B cell (primary cell): ENCODE measurements around the gene B4GALT5. TPM values are rescaled to one million over a fixed set of nuclear protein-coding genes. Genes with fewer than 3 reads are reported as not detected.
"Not testable (repeated sequence)": the region's sequence is repeated elsewhere in the genome, so short reads cannot be mapped to it uniquely, and the experiment has no call there.

Source experiments
- ATAC-seq: fragments of 200-7000 bp; cut with Tn5 transposase; one replicate; pipeline ENCODE4 v1.10.0; 2021; ENCODE audit warnings: low read depth, mild to moderate bottlenecking, moderate number of reproducible peaks, moderate library complexity
- CTCF ChIA-PET: fragments of 350-600 bp; sonication (Branson Sonifier 250); formaldehyde crosslinking; loops from one replicate; lab custom pipeline; 2021; ENCODE audit warnings: antibody characterized with exemption, inconsistent platforms; lab: Charles Lee
- POLR2A ChIA-PET: fragments of 350-600 bp; sonication (Branson Sonifier 250); formaldehyde crosslinking; loops from one replicate; lab custom pipeline; 2021; ENCODE audit warnings: antibody characterized with exemption; lab: Charles Lee
- DNase-seq: peaks from one replicate; pipeline ENCODE4 v3.0.0; 2013
- H2AFZ ChIP-seq: 2 replicates; pipeline ENCODE4 v1.6.1; 2012; ENCODE audit warnings: mild to moderate bottlenecking, low read depth, low read length; ENCODE audit not compliant: insufficient read depth, poor library complexity, severe bottlenecking
- H3K27ac ChIP-seq, 2 donors: 1 replicate in 1 of 2; 2 replicates in 1 of 2; pipeline ENCODE4 v1.5.1; 2012 to 2013; ENCODE audit warnings: low read length in 2 of 2, mild to moderate bottlenecking in 2 of 2, moderate library complexity in 1 of 2
- H3K27me3 ChIP-seq, 4 experiments: fragments of 200-600 bp in 1 of 4; sonication (generic) in 1 of 4; replicated peaks in 1 of 4; 1 replicate in 2 of 4; 2 replicates in 2 of 4; pipeline versions ENCODE4 v1.6.1 to v1.7.0; 2013 to 2016; ENCODE audit warnings: low read length in 3 of 4, mild to moderate bottlenecking in 2 of 4, mixed read lengths in 1 of 4, moderate library complexity in 1 of 4; ENCODE audit not compliant: insufficient read depth in 4 of 4, control insufficient read depth in 3 of 4; ENCODE audit errors: control extremely low read depth in 1 of 4
- H3K36me3 ChIP-seq, 2 experiments: replicated peaks in 1 of 2; 1 replicate in 1 of 2; 2 replicates in 1 of 2; pipeline versions ENCODE4 v1.6.1 to v1.7.1; 2013; ENCODE audit warnings: low read length in 1 of 2; ENCODE audit not compliant: insufficient read depth in 2 of 2, control insufficient read depth in 1 of 2; ENCODE audit errors: control extremely low read depth in 1 of 2, extremely low read depth in 1 of 2
- H3K4me1 ChIP-seq, 2 donors: fragments of 200-600 bp in 1 of 2; sonication (generic) in 1 of 2; 1 replicate in 1 of 2; 2 replicates in 1 of 2; pipeline versions ENCODE4 v1.5.1 to v1.6.1; 2013 to 2017; ENCODE audit warnings: low read length in 2 of 2; ENCODE audit not compliant: control insufficient read depth in 2 of 2, insufficient read depth in 2 of 2
- H3K4me2 ChIP-seq: replicated peaks from 2 replicates; pipeline ENCODE3; 2012; ENCODE audit warnings: mild to moderate bottlenecking, low read depth, low read length; ENCODE audit not compliant: poor library complexity, severe bottlenecking
- H3K4me3 ChIP-seq, 5 experiments: fragments of 200-600 bp in 1 of 5; sonication (generic) in 1 of 5; 1 replicate in 3 of 5; 2 replicates in 2 of 5; pipeline versions ENCODE4 v1.5.1 to v1.7.0; 2011 to 2016; ENCODE audit warnings: low read length in 4 of 5, mild to moderate bottlenecking in 4 of 5, low read depth in 2 of 5, control low read depth in 1 of 5, moderate library complexity in 1 of 5; ENCODE audit not compliant: insufficient read depth in 1 of 5; ENCODE audit errors: control extremely low read depth in 1 of 5, extremely low read depth in 1 of 5
- H3K79me2 ChIP-seq: fragments of 200-600 bp; sonication (generic); one replicate; pipeline ENCODE4 v1.6.0; 2016; ENCODE audit warnings: low read length; ENCODE audit not compliant: control insufficient read depth, insufficient read depth
- H3K9ac ChIP-seq: fragments of 200-600 bp; sonication (generic); 2 replicates; pipeline ENCODE4 v1.6.1; 2017; ENCODE audit warnings: mild to moderate bottlenecking, low read length, moderate library complexity
- H3K9me3 ChIP-seq, 3 donors: one replicate each; pipeline versions ENCODE4 v1.6.1 to v1.7.1; 2013; ENCODE audit warnings: low read length in 2 of 3; ENCODE audit not compliant: control insufficient read depth in 2 of 3, insufficient read depth in 1 of 3; ENCODE audit errors: control extremely low read depth in 1 of 3
- H4K20me1 ChIP-seq: 2 replicates; pipeline ENCODE4 v1.6.0; 2012; ENCODE audit warnings: mild to moderate bottlenecking, low read length; ENCODE audit not compliant: insufficient read depth, control insufficient read depth, poor library complexity, severe bottlenecking
- H3K27ac Mint-ChIP-seq: one replicate; pipeline ENCODE4 v1.8.0; 2021; ENCODE audit warnings: mixed read lengths
- H3K27me3 Mint-ChIP-seq: one replicate; pipeline ENCODE4 v1.8.0; 2021; ENCODE audit warnings: mixed read lengths
- H3K4me1 Mint-ChIP-seq: one replicate; pipeline ENCODE4 v1.8.0; 2021; ENCODE audit warnings: mixed read lengths
- H3K4me3 Mint-ChIP-seq: one replicate; pipeline ENCODE4 v1.8.0; 2021; ENCODE audit warnings: mixed read lengths
- H3K9me3 Mint-ChIP-seq: one replicate; pipeline ENCODE4 v1.8.0; 2022; ENCODE audit warnings: mixed read lengths; ENCODE audit not compliant: insufficient read depth
- CTCF ChIP-seq: fragments of 200-600 bp; IDR thresholded peaks from one replicate; pipeline ENCODE4 v1.8.0; 2022; ENCODE audit warnings: antibody characterized with exemption, mild to moderate bottlenecking
- EZH2 ChIP-seq: IDR thresholded peaks from 2 replicates; pipeline ENCODE4 v1.6.1; 2012; ENCODE audit warnings: borderline replicate concordance, low read depth, mild to moderate bottlenecking, moderate library complexity, low read length; ENCODE audit not compliant: insufficient read depth, poor library complexity, severe bottlenecking
- WGBS: methylation state at CpG from one replicate; pipeline ENCODE4 v1.1.5; 2013; ENCODE audit warnings: missing lambda C conversion rate; ENCODE audit not compliant: insufficient coverage; 5-methylcytosine and 5-hydroxymethylcytosine counted together
- intact Hi-C: fragments of 100-400 bp; cut with micrococcal nuclease; formaldehyde crosslinking; loops from one replicate; pipeline ENCODE4 v1.10.0; 2022
- polyA plus RNA-seq: library from polyadenylated mRNA; depleted of rRNA; stranded (reverse); fragments of >200 nt; gene quantifications from 2 replicates; pipeline ENCODE4 v1.2.3, GENCODE V29; 2012
- total RNA-seq, 2 donors: library from RNA; stranded (reverse); fragments of 120-200 nt in 1 of 2; gene quantifications; 1 replicate in 1 of 2; 2 replicates in 1 of 2; pipeline versions ENCODE4 v1.2.3 to v1.2.4, GENCODE V29; 2013 to 2022

Gene B4GALT5
- total and polyA plus RNA-seq, 2 donors (not counting 1 experiment from before 2014, with no cell fraction given) = 3.4 to 7.3 TPM

- WGBS = 10% methylated on average over 1 of the region's 2 CpGs
- no peak overlapping the region for H3K27ac ChIP-seq
- DNase-seq (no peak), ATAC-seq (no peak)
- no peak overlapping the region for H2AFZ ChIP-seq
- intact Hi-C loops = no loop called here
- Mint-ChIP-seq H3K4me1 (no peaks in the 10 kb centered on the region), H3K9me3 (no peaks in the 10 kb centered on the region), H3K27me3 (no peaks in the 10 kb centered on the region), H3K27ac (no peak overlapping the region), H3K4me3 (no peak overlapping the region)
- no peaks in the 10 kb centered on the region for H4K20me1 ChIP-seq
- H3K27me3 ChIP-seq = peaks cover 0 to 4% (median 0%) of the 10 kb centered on the region in 4 experiments
- peaks cover 27 to 33% of the 10 kb centered on the region in 2 donors for H3K4me1 ChIP-seq
- ChIA-PET CTCF (interaction anchor here (1.1 kb wide), 1 partner anchor 228 kb away, joined by 3 read pairs; no protein-coding TSS in a partner anchor), POLR2A (interaction anchor here (0.6 kb wide), 1 partner anchor 9 kb away, joined by 10 read pairs; no protein-coding TSS in a partner anchor)
- H3K4me3 ChIP-seq = no peak overlapping the region
- no peak overlapping the region for H3K9ac ChIP-seq
- H3K9me3 ChIP-seq = peaks cover 0 to 4% (median 3%) of the 10 kb centered on the region in 3 donors
- no peak overlapping the region for H3K4me2 ChIP-seq
- no peaks in the 10 kb centered on the region for H3K36me3 ChIP-seq
- H3K79me2 ChIP-seq = no peaks in the 10 kb centered on the region
- no peak for TF ChIP-seq CTCF
- no peak for TF ChIP-seq EZH2
Measured at GRCh38 chr20:49618289-49618688, 95.4 kb downstream of the B4GALT5 start.

GRCh38 chr20:49617394-49617793, 96.3 kb downstream of the B4GALT5 start:
- H3K4me2 ChIP-seq, intact Hi-C loops, H2AFZ ChIP-seq, DNase-seq, H3K9me3 ChIP-seq, H3K79me2 ChIP-seq, H3K9ac ChIP-seq, CTCF ChIA-PET, H3K4me3 Mint-ChIP-seq, H3K27me3 ChIP-seq, H3K4me3 ChIP-seq, H3K27ac Mint-ChIP-seq, H3K4me1 Mint-ChIP-seq, ATAC-seq, H3K27me3 Mint-ChIP-seq, H3K36me3 ChIP-seq, H4K20me1 ChIP-seq, H3K9me3 Mint-ChIP-seq, H3K27ac ChIP-seq: not testable (repeated sequence)
- POLR2A ChIA-PET = interaction anchor here (0.7 kb wide), 1 partner anchor 91 kb away, joined by 6 read pairs; no protein-coding TSS in a partner anchor
- WGBS = 64% methylated on average over 3 of the region's 3 CpGs
- peaks cover 27 to 33% of the 10 kb centered on the region in 2 donors for H3K4me1 ChIP-seq
